GM15510 (cell line): ENCODE data around the gene AMFR.

Experiments used
- POLR2A ChIP-seq: IDR thresholded peaks from 3 replicates; pipeline ENCODE4 v1.6.1; 2011; ENCODE audit warnings: borderline replicate concordance; ENCODE audit not compliant: insufficient read length; ENCODE audit errors: extremely low read depth

The AMFR gene

GRCh38 chr16:56320811-56321558 lies 104.4 kb downstream of the AMFR start:
- no peak for TF ChIP-seq POLR2A

DNA sequence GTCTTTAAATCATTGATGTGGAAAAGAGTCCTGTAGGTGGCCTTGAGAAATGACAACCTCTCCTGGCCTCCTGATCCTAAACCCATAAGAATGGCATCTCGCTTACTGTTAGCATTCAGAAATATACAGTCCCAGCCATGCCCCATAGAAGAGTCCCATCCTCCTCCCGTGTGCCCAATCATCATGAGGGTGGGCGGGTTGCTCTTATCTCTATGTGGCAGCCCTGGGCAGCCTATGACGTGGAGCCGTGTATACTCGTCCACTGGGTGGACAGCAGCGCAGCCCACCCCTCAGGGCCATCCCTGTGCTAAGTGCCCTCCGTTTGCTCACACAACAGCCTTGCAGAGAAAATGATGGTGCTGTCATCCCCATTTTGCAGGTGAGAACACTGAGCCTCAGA lies 105.3 kb downstream of the AMFR start:
- TF ChIP-seq POLR2A: no peak

DNA sequence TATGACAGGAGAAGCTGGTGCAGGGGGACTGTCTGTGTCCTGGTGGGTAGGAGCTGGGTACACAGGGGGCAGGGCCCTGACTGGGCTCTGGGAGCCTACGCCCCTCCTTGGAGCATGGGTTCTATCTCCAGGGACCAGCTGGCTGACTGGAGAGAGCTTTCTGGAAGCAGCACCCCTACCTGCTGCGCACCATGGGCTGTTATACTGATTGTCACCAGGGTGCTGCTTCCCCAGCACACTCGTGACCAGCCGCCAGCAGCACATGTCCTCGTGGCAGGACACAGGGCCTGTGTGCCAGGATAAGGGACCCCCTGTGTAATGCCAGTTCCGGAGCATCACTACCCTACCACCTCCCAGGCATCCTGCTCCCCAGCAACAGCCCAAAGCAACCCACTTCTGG lies 106.0 kb downstream of the AMFR start:
- TF ChIP-seq POLR2A: no peak

GRCh38 chr16:56318827-56319140 lies 106.6 kb downstream of the AMFR start:
- no peak for TF ChIP-seq POLR2A

GRCh38 chr16:56317998-56318826 lies 107.1 kb downstream of the AMFR start:
- no peak for TF ChIP-seq POLR2A

DNA sequence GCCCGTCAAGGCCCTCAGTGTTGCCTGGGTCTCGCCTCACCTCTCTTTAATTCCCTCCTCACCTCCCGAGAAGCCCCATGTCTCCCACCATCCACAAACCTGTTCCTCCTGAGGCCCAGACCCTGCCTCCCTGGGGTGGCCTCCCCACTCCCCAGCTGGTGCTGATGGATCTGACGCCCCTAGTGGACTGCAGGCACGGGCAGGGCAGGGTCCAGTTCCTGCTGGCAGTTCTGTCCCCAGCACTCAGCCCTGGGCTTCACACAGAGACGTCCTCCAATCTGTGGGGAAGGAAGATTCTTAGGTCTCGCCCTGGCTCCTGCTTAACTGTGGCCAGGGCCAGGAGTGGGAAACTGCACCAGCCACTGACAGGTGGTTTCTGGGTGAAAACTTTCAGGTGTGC lies 108.8 kb downstream of the AMFR start:
- TF ChIP-seq POLR2A: no peak

DNA sequence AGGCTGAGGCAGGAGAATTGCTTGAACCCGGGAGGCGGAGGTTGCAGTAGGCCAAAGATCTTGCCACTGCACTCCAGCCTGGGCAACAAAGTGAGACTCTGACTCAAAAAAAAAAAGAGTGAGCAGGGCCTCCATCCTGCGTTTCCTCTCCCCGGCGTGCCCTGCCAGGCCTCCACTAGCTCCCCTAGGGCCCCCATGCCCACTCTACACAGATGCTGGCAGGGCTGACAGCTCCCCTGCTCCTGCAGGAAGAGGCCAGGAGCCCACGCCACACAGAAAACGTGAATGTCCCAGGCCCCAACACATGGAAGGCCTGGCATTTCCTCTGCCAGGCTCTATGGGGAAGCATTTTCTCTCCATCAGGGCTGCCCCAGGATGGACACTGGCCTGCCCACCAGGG lies 109.4 kb downstream of the AMFR start:
- no peak for TF ChIP-seq POLR2A

- TF ChIP-seq POLR2A: no peak
Observed at GRCh38 chr16:56314244-56314850, 111.0 kb downstream of the AMFR start.

- no peak for TF ChIP-seq POLR2A
Observed at GRCh38 chr16:56312556-56312955, 112.8 kb downstream of the AMFR start.

- no peak for TF ChIP-seq POLR2A
Observed at GRCh38 chr16:56312028-56312300, 113.4 kb downstream of the AMFR start.
